ENCODE data around the gene NBEAL2. TPM values are rescaled to one million over a fixed set of nuclear protein-coding genes. Genes with fewer than 3 reads are reported as not detected.
"Not testable (repeated sequence)": the region's sequence is repeated elsewhere in the genome, so short reads cannot be mapped to it uniquely, and the experiment has no call there.

NBEAL2 gene
- total and polyA plus RNA-seq, 2 donors (not counting 1 experiment from before 2014, with no cell fraction given): 1.5 to 4.5 TPM

DNA sequence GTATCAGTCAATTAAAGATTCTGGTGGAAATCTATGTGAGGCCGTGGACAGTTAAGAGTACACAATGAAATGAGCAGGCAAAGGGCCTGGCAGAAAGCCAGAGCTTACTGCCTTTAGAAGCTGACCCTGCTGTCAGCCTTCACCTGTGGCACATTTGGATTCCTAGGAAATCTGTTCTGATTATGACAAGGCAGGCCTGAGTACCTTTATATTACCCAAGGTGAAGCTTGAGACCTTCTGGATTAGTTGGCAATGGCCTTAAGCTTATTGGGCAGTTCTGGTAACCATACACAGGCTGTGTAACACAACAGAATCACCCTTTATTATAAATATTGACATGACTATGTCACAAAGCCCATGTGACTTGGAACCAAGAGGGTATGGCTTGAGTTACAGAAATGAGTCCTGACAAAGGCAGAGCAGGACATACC is 43.2 kb downstream of the NBEAL2 start:
- no peak for TF ChIP-seq EZH2 (IDR thresholded peaks at IDR 0.05; ENCODE audit: low read length, missing control alignments)
- TF ChIP-seq, protein P1, sequence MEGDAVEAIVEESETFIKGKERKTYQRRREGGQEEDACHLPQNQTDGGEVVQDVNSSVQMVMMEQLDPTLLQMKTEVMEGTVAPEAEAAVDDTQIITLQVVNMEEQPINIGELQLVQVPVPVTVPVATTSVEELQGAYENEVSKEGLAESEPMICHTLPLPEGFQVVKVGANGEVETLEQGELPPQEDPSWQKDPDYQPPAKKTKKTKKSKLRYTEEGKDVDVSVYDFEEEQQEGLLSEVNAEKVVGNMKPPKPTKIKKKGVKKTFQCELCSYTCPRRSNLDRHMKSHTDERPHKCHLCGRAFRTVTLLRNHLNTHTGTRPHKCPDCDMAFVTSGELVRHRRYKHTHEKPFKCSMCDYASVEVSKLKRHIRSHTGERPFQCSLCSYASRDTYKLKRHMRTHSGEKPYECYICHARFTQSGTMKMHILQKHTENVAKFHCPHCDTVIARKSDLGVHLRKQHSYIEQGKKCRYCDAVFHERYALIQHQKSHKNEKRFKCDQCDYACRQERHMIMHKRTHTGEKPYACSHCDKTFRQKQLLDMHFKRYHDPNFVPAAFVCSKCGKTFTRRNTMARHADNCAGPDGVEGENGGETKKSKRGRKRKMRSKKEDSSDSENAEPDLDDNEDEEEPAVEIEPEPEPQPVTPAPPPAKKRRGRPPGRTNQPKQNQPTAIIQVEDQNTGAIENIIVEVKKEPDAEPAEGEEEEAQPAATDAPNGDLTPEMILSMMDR (conservative IDR thresholded peaks at IDR 0.05 in 1 of 2, IDR thresholded peaks at IDR 0.05 in 1 of 2; ENCODE audit: low read depth in 1 of 2, low read length in 2 of 2): no peak
- Histone ChIP-seq H4K20me1 (ENCODE audit: control insufficient read depth, extremely low read depth, insufficient read depth, low read length) (no peaks in the 10 kb centered on the region), H3K36me3 (ENCODE audit: control insufficient read depth, insufficient read depth, low read length) (peaks cover 3% of the 10 kb centered on the region), H3K27me3 (ENCODE audit: control insufficient read depth, insufficient read depth, low read length) (no peaks in the 10 kb centered on the region), H3K27ac (ENCODE audit: insufficient read depth, low read length) (no peak overlapping the region), H3K9me3 (ENCODE audit: control insufficient read depth, insufficient read depth, low read depth, low read length) (no peaks in the 10 kb centered on the region), H2AFZ (ENCODE audit: low read length) (no peak overlapping the region), H3K4me3 (replicated peaks in 1 of 4; ENCODE audit: control extremely low read depth in 1 of 4, insufficient read depth in 1 of 4, low read depth in 3 of 4, low read length in 4 of 4) (no peak overlapping the region), H3K4me1 (ENCODE audit: control insufficient read depth, extremely low read depth, insufficient read depth, low read length) (peaks cover 2% of the 10 kb centered on the region), H3K4me2 (ENCODE audit: extremely low read depth, insufficient read depth, low read length) (no peak overlapping the region), H3K79me2 (ENCODE audit: control insufficient read depth, insufficient read depth, low read length) (peaks cover 8% of the 10 kb centered on the region), H3K9ac (ENCODE audit: insufficient read depth, low read length) (no peak overlapping the region)
- peak in 1 of 2 donors; percentile 47 for DNase-seq (ENCODE audit: low read depth in 2 of 2)

DNA sequence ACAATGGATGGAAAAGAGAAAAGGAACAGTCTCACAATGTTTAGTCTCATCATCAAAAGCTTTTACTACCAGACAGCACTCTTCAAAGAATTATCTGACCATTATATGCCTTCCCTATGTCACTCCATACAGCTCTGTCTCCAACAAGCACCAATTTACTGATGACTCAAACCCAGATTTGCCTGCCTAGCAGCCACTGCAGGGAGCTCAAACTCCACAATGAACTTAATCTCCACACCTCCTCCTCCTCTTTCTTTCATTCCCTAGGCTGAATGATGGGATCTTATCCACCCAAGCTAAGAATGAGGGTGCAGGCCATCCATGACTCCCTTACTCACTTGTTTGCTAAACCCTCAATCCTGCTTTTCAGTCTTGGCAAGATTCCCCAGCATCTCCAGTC is 45.5 kb downstream of the NBEAL2 start:
- peak; percentile 29 to 47 for DNase-seq (ENCODE audit: low read depth in 2 of 2)
- H3K4me2 ChIP-seq (ENCODE audit: extremely low read depth, insufficient read depth, low read length): no peak overlapping the region
- no peaks in the 10 kb centered on the region for H3K9me3 ChIP-seq (ENCODE audit: control insufficient read depth, insufficient read depth, low read depth, low read length)
- peaks cover 2% of the 10 kb centered on the region for H3K4me1 ChIP-seq (ENCODE audit: control insufficient read depth, extremely low read depth, insufficient read depth, low read length)
- peaks cover 8% of the 10 kb centered on the region for H3K79me2 ChIP-seq (ENCODE audit: control insufficient read depth, insufficient read depth, low read length)
- no peaks in the 10 kb centered on the region for H3K36me3 ChIP-seq (ENCODE audit: control insufficient read depth, insufficient read depth, low read length)
- no peaks in the 10 kb centered on the region for H3K27me3 ChIP-seq (ENCODE audit: control insufficient read depth, insufficient read depth, low read length)
- TF ChIP-seq, protein P1 (conservative IDR thresholded peaks at IDR 0.05 in 1 of 2, IDR thresholded peaks at IDR 0.05 in 1 of 2; ENCODE audit: low read depth in 1 of 2, low read length in 2 of 2): peak in 1 of 2 donors; percentile 18
- no peak for TF ChIP-seq EZH2 (IDR thresholded peaks at IDR 0.05; ENCODE audit: low read length, missing control alignments)
- H3K27ac ChIP-seq (ENCODE audit: insufficient read depth, low read length): no peak overlapping the region
- no peak overlapping the region for H3K4me3 ChIP-seq (replicated peaks in 1 of 4; ENCODE audit: control extremely low read depth in 1 of 4, insufficient read depth in 1 of 4, low read depth in 3 of 4, low read length in 4 of 4)
- H4K20me1 ChIP-seq (ENCODE audit: control insufficient read depth, extremely low read depth, insufficient read depth, low read length): no peaks in the 10 kb centered on the region
- no peak overlapping the region for H3K9ac ChIP-seq (ENCODE audit: insufficient read depth, low read length)
- no peak overlapping the region for H2AFZ ChIP-seq (ENCODE audit: low read length)

DNA sequence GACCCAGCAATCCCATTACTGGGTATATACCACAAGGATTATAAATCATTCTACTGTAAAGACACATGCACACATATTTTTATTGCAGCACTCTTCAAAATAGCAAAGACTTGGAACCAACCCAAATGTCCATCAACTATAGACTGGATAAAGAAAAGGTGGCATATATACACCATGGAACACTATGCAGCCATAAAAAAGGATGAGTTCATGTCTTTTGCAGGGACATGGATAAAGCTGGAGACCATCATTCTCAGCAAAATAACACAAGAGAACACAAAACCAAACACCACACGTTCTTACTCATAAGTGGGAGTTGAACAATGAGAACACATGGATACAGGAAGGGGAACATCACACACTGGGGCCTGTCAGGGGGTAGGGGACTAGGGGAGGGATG is 47.0 kb downstream of the NBEAL2 start:
- H3K9ac ChIP-seq (ENCODE audit: insufficient read depth, low read length); H3K4me2 ChIP-seq (ENCODE audit: extremely low read depth, insufficient read depth, low read length); H2AFZ ChIP-seq (ENCODE audit: low read length); H3K36me3 ChIP-seq (ENCODE audit: control insufficient read depth, insufficient read depth, low read length); H4K20me1 ChIP-seq (ENCODE audit: control insufficient read depth, extremely low read depth, insufficient read depth, low read length); H3K27me3 ChIP-seq (ENCODE audit: control insufficient read depth, insufficient read depth, low read length); DNase-seq (ENCODE audit: low read depth in 2 of 2); H3K27ac ChIP-seq (ENCODE audit: insufficient read depth, low read length); H3K4me1 ChIP-seq (ENCODE audit: control insufficient read depth, extremely low read depth, insufficient read depth, low read length); H3K79me2 ChIP-seq (ENCODE audit: control insufficient read depth, insufficient read depth, low read length); H3K9me3 ChIP-seq (ENCODE audit: control insufficient read depth, insufficient read depth, low read depth, low read length); H3K4me3 ChIP-seq (replicated peaks in 1 of 4; ENCODE audit: control extremely low read depth in 1 of 4, insufficient read depth in 1 of 4, low read depth in 3 of 4, low read length in 4 of 4): not testable (repeated sequence)

Data from fibroblast of lung (primary cell).